K562 (cell line): Measurements from ENCODE around the gene MPP7. TPM values are rescaled to one million over a fixed set of nuclear protein-coding genes. Genes with fewer than 3 reads are reported as not detected.

Experiments
- ASH1L ChIP-seq: fragments of 450-650 bp; IDR thresholded peaks from 2 replicates; pipeline ENCODE4 v1.6.1; 2018; ENCODE audit warnings: borderline replicate concordance, mild to moderate bottlenecking, low read depth; ENCODE audit not compliant: partially characterized antibody
- CBFA2T3 ChIP-seq: fragments of 450-650 bp; IDR thresholded peaks from 2 replicates; pipeline ENCODE4 v1.6.1; 2017
- COPS2 ChIP-seq: fragments of 450-650 bp; conservative IDR thresholded peaks from 2 replicates; pipeline ENCODE4 v1.6.1; 2016; ENCODE audit warnings: mild to moderate bottlenecking, moderate library complexity
- CTBP1 ChIP-seq: fragments of 450-650 bp; IDR thresholded peaks from 2 replicates; pipeline ENCODE4 v1.6.1; 2016; ENCODE audit warnings: borderline replicate concordance
- CXXC5 ChIP-seq: fragments of 250-450 bp; sonication (Bioruptor Pico); IDR thresholded peaks from 2 replicates; pipeline ENCODE4 v1.8.0; 2022; ENCODE audit warnings: inconsistent platforms, mild to moderate bottlenecking, moderate library complexity
- ESRRA ChIP-seq: fragments of 450-650 bp; IDR thresholded peaks from 2 replicates; pipeline ENCODE4 v1.6.1; 2014; ENCODE audit warnings: low read depth, mild to moderate bottlenecking, moderate library complexity, borderline replicate concordance
- FOXM1 ChIP-seq, 2 experiments: fragments of 450-650 bp in 1 of 2; sonication (generic) in 1 of 2; formaldehyde crosslinking in 1 of 2; IDR thresholded peaks; 2 replicates each; pipeline versions ENCODE4 v1.6.1 to v1.9.0; 2017 to 2022; ENCODE audit warnings: low read depth in 2 of 2, mild to moderate bottlenecking in 2 of 2, missing genetic modification reagents in 1 of 2, moderate library complexity in 1 of 2
- GATAD2A ChIP-seq: fragments of 450-650 bp; IDR thresholded peaks from 2 replicates; pipeline ENCODE4 v1.6.1; 2017
- MAZ ChIP-seq, 2 experiments: fragments of 450-650 bp in 1 of 2; sonication (generic) in 1 of 2; formaldehyde crosslinking; IDR thresholded peaks in 1 of 2; conservative IDR thresholded peaks in 1 of 2; 2 replicates each; pipeline versions ENCODE4 v1.4.0 to v1.5.0; 2020; ENCODE audit warnings: mild to moderate bottlenecking in 1 of 2, missing genetic modification reagents in 1 of 2
- NFYB ChIP-seq: IDR thresholded peaks from 2 replicates; pipeline ENCODE4 v1.6.1; 2011; ENCODE audit warnings: mild to moderate bottlenecking, moderate library complexity; ENCODE audit not compliant: insufficient read length; ENCODE audit errors: extremely low read depth
- NONO ChIP-seq, 2 experiments: fragments of 200-400 bp in 1 of 2; fragments of 450-650 bp in 1 of 2; formaldehyde crosslinking in 1 of 2; IDR thresholded peaks; 2 replicates each; pipeline ENCODE4 v1.6.1; 2017; ENCODE audit warnings: low read depth in 2 of 2, mild to moderate bottlenecking in 2 of 2, moderate library complexity in 2 of 2, low read length in 1 of 2
- NRF1 ChIP-seq, 2 experiments: fragments of 450-650 bp; IDR thresholded peaks in 1 of 2; conservative IDR thresholded peaks in 1 of 2; 2 replicates each; pipeline ENCODE4 v1.6.1; 2014; ENCODE audit warnings: mild to moderate bottlenecking in 2 of 2
- RAD21 ChIP-seq, 2 experiments: fragments of 250-450 bp in 1 of 2; fragments of 450-650 bp in 1 of 2; sonication (Bioruptor Pico) in 1 of 2; formaldehyde crosslinking in 1 of 2; IDR thresholded peaks in 1 of 2; conservative IDR thresholded peaks in 1 of 2; 2 replicates each; pipeline versions ENCODE4 v1.4.0 to v1.8.0; 2020 to 2022; ENCODE audit warnings: mild to moderate bottlenecking in 2 of 2, moderate library complexity in 1 of 2
- RB1 ChIP-seq: fragments of 450-650 bp; IDR thresholded peaks from 2 replicates; pipeline ENCODE4 v1.6.1; 2017; ENCODE audit warnings: low read depth, mild to moderate bottlenecking
- RBBP5 ChIP-seq: fragments of 200-600 bp; sonication (generic); IDR thresholded peaks from 2 replicates; pipeline ENCODE4 v1.6.1; 2012; ENCODE audit warnings: borderline replicate concordance, mild to moderate bottlenecking, low read length, control low read depth, inconsistent platforms; ENCODE audit not compliant: insufficient read depth, poor library complexity, severe bottlenecking
- SP2 ChIP-seq: IDR thresholded peaks from 2 replicates; pipeline ENCODE4 v1.6.1; 2011; ENCODE audit warnings: mild to moderate bottlenecking, low read depth, low read length, moderate library complexity; ENCODE audit not compliant: poor library complexity, severe bottlenecking; ENCODE audit errors: extremely low read depth
- TOE1 ChIP-seq, 2 experiments: fragments of 450-650 bp in 1 of 2; sonication (generic) in 1 of 2; formaldehyde crosslinking in 1 of 2; IDR thresholded peaks; 2 replicates each; pipeline versions ENCODE4 v1.7.1 to v1.8.0; 2016 to 2022; ENCODE audit warnings: borderline replicate concordance in 2 of 2, mild to moderate bottlenecking in 2 of 2, antibody characterized with exemption in 1 of 2, inconsistent platforms in 1 of 2, low read depth in 1 of 2, missing genetic modification reagents in 1 of 2, moderate library complexity in 1 of 2
- ZBTB7A ChIP-seq: IDR thresholded peaks from 2 replicates; pipeline ENCODE4 v1.6.1; 2011; ENCODE audit warnings: low read depth, mild to moderate bottlenecking, low read length, moderate library complexity, borderline replicate concordance; ENCODE audit not compliant: control insufficient read depth
- ZNF717 ChIP-seq: fragments of 250-450 bp; sonication (Bioruptor Pico); IDR thresholded peaks from 2 replicates; pipeline ENCODE4 v1.5.0; 2021
- polyA plus RNA-seq, 8 experiments: library from polyadenylated mRNA; depleted of rRNA in 4 of 8; stranded (reverse) in 5 of 8; unstranded in 3 of 8; fragments of >200 nt; fragmentation: Nextera tagmentation in 2 of 8; fragmentation: Illumina TruSeq in 1 of 8; extraction: Ambion mirVana in 2 of 8; extraction: Trizol in 1 of 8; gene quantifications; 2 replicates each; pipeline versions ENCODE4 v1.2.1 to v1.2.3, GENCODE V29; 2011 to 2014; ENCODE audit warnings: inconsistent platforms in 1 of 8, missing spikeins in 1 of 8
- total RNA-seq, 7 experiments: library from RNA; depleted of rRNA in 6 of 7; stranded (reverse); fragments of >200 nt in 6 of 7; fragmentation: Illumina TruSeq in 2 of 7; extraction: Trizol in 2 of 7; gene quantifications; 2 replicates each; pipeline versions ENCODE4 v1.2.1 to v1.2.3, GENCODE V29; 2011 to 2021; ENCODE audit warnings: low replicate concordance in 1 of 7
- TF ChIP-seq, protein P1 (sequence below): fragments of 250-450 bp; sonication (Bioruptor Pico); IDR thresholded peaks from 2 replicates; pipeline ENCODE4 v1.5.0; 2021
- TF ChIP-seq, protein P2 (sequence below), 3 experiments: IDR thresholded peaks in 2 of 3; conservative IDR thresholded peaks in 1 of 3; 2 replicates each; pipeline ENCODE4 v1.5.1; 2011 to 2012; ENCODE audit warnings: low read length in 3 of 3, mild to moderate bottlenecking in 3 of 3, control low read depth in 2 of 3, improper control_type of control experiment in 1 of 3, inconsistent platforms in 1 of 3, low read depth in 1 of 3, mixed read lengths in 1 of 3, moderate library complexity in 1 of 3; ENCODE audit not compliant: insufficient read depth in 2 of 3
- TF ChIP-seq, protein P3 (sequence below): sonication (generic); formaldehyde crosslinking; IDR thresholded peaks from 2 replicates; pipeline ENCODE4 v1.8.1; 2023; ENCODE audit warnings: mild to moderate bottlenecking, missing genetic modification reagents, moderate library complexity

Gene MPP7
- total and polyA plus RNA-seq, 9 of the 15 experiments (the other 6 are each of a cell fraction or from before 2014, with no cell fraction given): 0.03 to 0.50 (median 0.23) TPM

DNA sequence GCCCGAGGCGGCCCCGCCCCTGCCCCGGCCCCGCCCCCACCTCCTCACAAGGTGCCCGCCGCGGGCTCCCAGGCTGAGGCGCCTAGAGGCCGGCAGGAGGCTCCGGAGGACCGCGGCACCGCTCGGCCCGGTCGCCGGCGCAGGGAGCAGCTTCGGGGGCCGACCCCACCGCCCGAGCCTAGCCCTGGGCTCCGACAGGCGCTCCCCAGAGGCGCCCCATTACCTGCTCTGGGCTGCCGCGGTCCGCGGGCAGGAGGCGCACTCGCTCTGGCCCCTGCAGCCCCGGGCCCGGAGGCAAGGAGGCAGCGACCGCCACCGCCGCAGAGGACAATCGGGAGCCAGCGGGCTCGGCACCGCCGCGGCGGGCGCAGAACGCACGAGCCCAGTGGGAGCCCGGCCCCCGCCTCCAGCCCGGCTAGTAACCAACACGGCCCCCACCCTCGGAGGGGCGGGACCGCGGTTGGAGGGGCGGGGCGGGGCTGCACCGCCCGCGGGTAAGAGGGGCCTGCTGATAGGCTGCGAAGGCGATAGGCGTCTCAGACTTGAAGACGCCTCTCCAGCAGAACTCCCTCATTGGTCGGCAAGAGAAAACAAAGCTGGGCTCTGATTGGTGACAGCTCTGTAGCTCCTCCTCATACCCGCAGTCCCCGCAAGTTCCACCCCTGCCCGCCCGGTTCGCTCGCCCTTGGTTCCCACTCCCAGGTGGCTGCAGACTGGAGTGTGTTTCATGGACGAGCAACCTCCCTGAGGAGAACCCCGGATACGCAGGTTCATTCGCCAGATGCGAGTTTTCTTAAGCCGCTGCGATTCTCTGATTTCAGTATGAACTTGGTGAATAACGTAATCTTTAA lies at the start of gene MPP7 (continued):
- TF ChIP-seq RB1 (peak; percentile 69), ZNF717 (CRISPR knock-in tag) (no peak), MAZ (CRISPR knock-in tag; conservative IDR thresholded peaks at IDR 0.05 in 1 of 2, IDR thresholded peaks at IDR 0.05 in 1 of 2) (peak; percentile 100), RAD21 (CRISPR knock-in tag; conservative IDR thresholded peaks at IDR 0.05 in 1 of 2, IDR thresholded peaks at IDR 0.05 in 1 of 2) (0 out of 4 replicates have a peak, but pooled peaks have one; percentile 12 to 25), CXXC5 (peak; percentile 75), ZBTB7A (peak; percentile 16; the same call in 1 of the 2 replicates), NRF1 (conservative IDR thresholded peaks at IDR 0.05 in 1 of 2, IDR thresholded peaks at IDR 0.05 in 1 of 2) (peak; percentile 48 to 53), COPS2 (no peak), RBBP5 (peak; percentile 43), TOE1 (IDR thresholded peaks at IDR 0.05; ENCODE audit: borderline replicate concordance) (peak; percentile 83; the same call in 1 of the 2 replicates), TOE1 (CRISPR knock-in tag; IDR thresholded peaks at IDR 0.05; ENCODE audit: borderline replicate concordance, low read depth) (no peak), NFYB (peak; percentile 98), ASH1L (peak; percentile 72), NONO (IDR thresholded peaks at IDR 0.05; ENCODE audit: low read depth in 2 of 2, low read length in 1 of 2) (peak in 1 of 2 experiments; percentile 36; a peak in 1 of 4 replicates), CTBP1 (peak; percentile 77), FOXM1 (IDR thresholded peaks at IDR 0.05; ENCODE audit: low read depth) (peak; percentile 58; the same call in 1 of the 2 replicates), FOXM1 (CRISPR knock-in tag; IDR thresholded peaks at IDR 0.05; ENCODE audit: low read depth) (no peak), SP2 (peak; percentile 11), ESRRA (peak; percentile 37; the same call in 1 of the 2 replicates), GATAD2A (no peak), CBFA2T3 (no peak)
- TF ChIP-seq, protein P1, sequence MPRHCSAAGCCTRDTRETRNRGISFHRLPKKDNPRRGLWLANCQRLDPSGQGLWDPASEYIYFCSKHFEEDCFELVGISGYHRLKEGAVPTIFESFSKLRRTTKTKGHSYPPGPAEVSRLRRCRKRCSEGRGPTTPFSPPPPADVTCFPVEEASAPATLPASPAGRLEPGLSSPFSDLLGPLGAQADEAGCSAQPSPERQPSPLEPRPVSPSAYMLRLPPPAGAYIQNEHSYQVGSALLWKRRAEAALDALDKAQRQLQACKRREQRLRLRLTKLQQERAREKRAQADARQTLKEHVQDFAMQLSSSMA (CRISPR knock-in tag): no peak
- TF ChIP-seq, protein P2, sequence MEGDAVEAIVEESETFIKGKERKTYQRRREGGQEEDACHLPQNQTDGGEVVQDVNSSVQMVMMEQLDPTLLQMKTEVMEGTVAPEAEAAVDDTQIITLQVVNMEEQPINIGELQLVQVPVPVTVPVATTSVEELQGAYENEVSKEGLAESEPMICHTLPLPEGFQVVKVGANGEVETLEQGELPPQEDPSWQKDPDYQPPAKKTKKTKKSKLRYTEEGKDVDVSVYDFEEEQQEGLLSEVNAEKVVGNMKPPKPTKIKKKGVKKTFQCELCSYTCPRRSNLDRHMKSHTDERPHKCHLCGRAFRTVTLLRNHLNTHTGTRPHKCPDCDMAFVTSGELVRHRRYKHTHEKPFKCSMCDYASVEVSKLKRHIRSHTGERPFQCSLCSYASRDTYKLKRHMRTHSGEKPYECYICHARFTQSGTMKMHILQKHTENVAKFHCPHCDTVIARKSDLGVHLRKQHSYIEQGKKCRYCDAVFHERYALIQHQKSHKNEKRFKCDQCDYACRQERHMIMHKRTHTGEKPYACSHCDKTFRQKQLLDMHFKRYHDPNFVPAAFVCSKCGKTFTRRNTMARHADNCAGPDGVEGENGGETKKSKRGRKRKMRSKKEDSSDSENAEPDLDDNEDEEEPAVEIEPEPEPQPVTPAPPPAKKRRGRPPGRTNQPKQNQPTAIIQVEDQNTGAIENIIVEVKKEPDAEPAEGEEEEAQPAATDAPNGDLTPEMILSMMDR (IDR thresholded peaks at IDR 0.05 in 2 of 3, conservative IDR thresholded peaks at IDR 0.05 in 1 of 3; ENCODE audit: insufficient read depth in 2 of 3, low read depth in 1 of 3, low read length in 3 of 3): peak in 2 of 3 experiments; percentile 35 to 56; a peak in 3 of 6 replicates
- TF ChIP-seq, protein P3, sequence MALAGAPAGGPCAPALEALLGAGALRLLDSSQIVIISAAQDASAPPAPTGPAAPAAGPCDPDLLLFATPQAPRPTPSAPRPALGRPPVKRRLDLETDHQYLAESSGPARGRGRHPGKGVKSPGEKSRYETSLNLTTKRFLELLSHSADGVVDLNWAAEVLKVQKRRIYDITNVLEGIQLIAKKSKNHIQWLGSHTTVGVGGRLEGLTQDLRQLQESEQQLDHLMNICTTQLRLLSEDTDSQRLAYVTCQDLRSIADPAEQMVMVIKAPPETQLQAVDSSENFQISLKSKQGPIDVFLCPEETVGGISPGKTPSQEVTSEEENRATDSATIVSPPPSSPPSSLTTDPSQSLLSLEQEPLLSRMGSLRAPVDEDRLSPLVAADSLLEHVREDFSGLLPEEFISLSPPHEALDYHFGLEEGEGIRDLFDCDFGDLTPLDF: no peak
